ENCODE results near the gene BLOC1S4.
A peak's percentile ranks its signal among the peaks of the same experiment; 100 is the strongest.
"Not testable (repeated sequence)": the region's sequence is repeated elsewhere in the genome, so short reads cannot be mapped to it uniquely, and the experiment has no call there.

The BLOC1S4 gene

DNA sequence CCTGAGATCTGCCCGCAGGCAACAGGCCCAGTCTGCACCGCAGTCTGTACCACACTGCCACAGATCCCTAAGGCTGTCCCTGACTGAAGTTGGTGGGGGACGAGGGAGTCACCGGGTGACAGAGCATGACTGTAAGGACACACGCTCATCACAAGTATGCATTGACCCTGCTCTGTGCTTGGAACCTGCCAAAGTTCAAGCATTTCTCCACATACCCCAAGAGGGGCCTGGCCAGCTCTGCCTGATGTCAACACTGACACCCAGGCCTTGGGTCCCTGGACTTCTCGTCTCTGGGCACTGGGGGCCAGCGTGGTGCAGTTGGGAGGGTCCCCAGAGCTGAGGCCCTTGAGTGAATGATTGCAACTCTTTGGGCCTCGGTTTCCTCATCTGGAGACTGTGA is 7.9 kb downstream of the BLOC1S4 start:
- Histone ChIP-seq H3K4me1 (ENCODE audit: control insufficient read depth, insufficient read depth, low read length) (peaks cover 3% of the 10 kb centered on the region), H3K4me3 (ENCODE audit: low read length) (no peak overlapping the region), H3K9ac (ENCODE audit: low read length) (no peak overlapping the region), H3K9me3 (ENCODE audit: control insufficient read depth, low read length) (no peaks in the 10 kb centered on the region), H3K27me3 (ENCODE audit: control insufficient read depth, insufficient read depth, low read length) (no peaks in the 10 kb centered on the region), H3K36me3 (ENCODE audit: control insufficient read depth, insufficient read depth, low read length) (no peaks in the 10 kb centered on the region)

- H3K27me3 ChIP-seq (ENCODE audit: control insufficient read depth, insufficient read depth, low read length): no peaks in the 10 kb centered on the region
- peaks cover 3% of the 10 kb centered on the region for H3K4me1 ChIP-seq (ENCODE audit: control insufficient read depth, insufficient read depth, low read length)
- no peaks in the 10 kb centered on the region for H3K36me3 ChIP-seq (ENCODE audit: control insufficient read depth, insufficient read depth, low read length)
- H3K4me3 ChIP-seq (ENCODE audit: low read length): no peak overlapping the region
- no peak overlapping the region for H3K9ac ChIP-seq (ENCODE audit: low read length)
- H3K9me3 ChIP-seq (ENCODE audit: control insufficient read depth, low read length): no peaks in the 10 kb centered on the region
Measured at GRCh38 chr4:6724421-6725111, 8.6 kb downstream of the BLOC1S4 start.

GRCh38 chr4:6725427-6725961 is 9.5 kb downstream of the BLOC1S4 start:
- H3K36me3 ChIP-seq (ENCODE audit: control insufficient read depth, insufficient read depth, low read length); H3K27me3 ChIP-seq (ENCODE audit: control insufficient read depth, insufficient read depth, low read length); H3K9me3 ChIP-seq (ENCODE audit: control insufficient read depth, low read length); H3K4me1 ChIP-seq (ENCODE audit: control insufficient read depth, insufficient read depth, low read length); H3K9ac ChIP-seq (ENCODE audit: low read length); H3K4me3 ChIP-seq (ENCODE audit: low read length): not testable (repeated sequence)

GRCh38 chr4:6727081-6727942 is 11.3 kb downstream of the BLOC1S4 start:
- Histone ChIP-seq H3K27me3 (ENCODE audit: control insufficient read depth, insufficient read depth, low read length) (no peaks in the 10 kb centered on the region), H3K9me3 (ENCODE audit: control insufficient read depth, low read length) (no peaks in the 10 kb centered on the region), H3K4me3 (ENCODE audit: low read length) (no peak overlapping the region), H3K4me1 (ENCODE audit: control insufficient read depth, insufficient read depth, low read length) (peaks cover 3% of the 10 kb centered on the region), H3K36me3 (ENCODE audit: control insufficient read depth, insufficient read depth, low read length) (no peaks in the 10 kb centered on the region), H3K9ac (ENCODE audit: low read length) (no peak overlapping the region)

GRCh38 chr4:6727943-6728250 is 11.9 kb downstream of the BLOC1S4 start:
- Histone ChIP-seq H3K27me3 (ENCODE audit: control insufficient read depth, insufficient read depth, low read length) (no peaks in the 10 kb centered on the region), H3K36me3 (ENCODE audit: control insufficient read depth, insufficient read depth, low read length) (no peaks in the 10 kb centered on the region), H3K9me3 (ENCODE audit: control insufficient read depth, low read length) (no peaks in the 10 kb centered on the region), H3K9ac (ENCODE audit: low read length) (no peak overlapping the region), H3K4me3 (ENCODE audit: low read length) (no peak overlapping the region), H3K4me1 (ENCODE audit: control insufficient read depth, insufficient read depth, low read length) (peaks cover 9% of the 10 kb centered on the region)

DNA sequence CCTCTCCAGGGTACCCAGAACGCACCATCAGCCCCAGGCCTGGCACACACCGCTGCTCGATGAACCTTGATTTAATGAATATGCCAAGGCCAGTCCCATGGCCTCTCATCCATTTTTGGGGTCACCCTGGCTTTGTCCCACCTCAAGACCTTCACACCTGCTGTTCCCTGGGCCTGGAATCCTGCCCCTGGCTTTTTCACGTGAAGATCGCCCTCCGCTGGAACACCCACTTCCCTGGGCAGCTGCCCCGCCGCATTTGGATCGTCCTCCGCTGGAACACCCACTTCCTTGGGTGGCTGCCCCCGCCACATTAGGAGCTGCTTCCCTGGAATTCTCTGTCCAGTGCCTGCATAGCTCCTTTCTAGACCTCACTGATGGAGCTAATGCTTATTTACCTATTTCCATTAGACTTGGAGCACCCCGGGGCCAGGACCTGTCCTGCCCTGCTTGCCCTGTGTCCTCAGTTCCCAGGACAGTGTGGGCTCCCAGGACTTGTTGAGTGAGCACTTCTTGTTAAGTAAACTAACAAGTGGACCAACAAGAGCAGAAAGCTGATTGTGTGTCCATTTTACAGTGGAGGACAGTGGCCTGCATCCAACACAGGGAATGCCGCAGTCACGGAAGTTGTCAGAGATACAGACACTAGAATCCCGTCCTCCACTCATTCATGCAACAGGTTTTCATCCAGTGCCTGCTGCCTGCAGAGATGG is 12.5 kb downstream of the BLOC1S4 start:
- Histone ChIP-seq H3K4me1 (ENCODE audit: control insufficient read depth, insufficient read depth, low read length) (peaks cover 15% of the 10 kb centered on the region), H3K27me3 (ENCODE audit: control insufficient read depth, insufficient read depth, low read length) (no peaks in the 10 kb centered on the region), H3K4me3 (ENCODE audit: low read length) (no peak overlapping the region), H3K36me3 (ENCODE audit: control insufficient read depth, insufficient read depth, low read length) (no peaks in the 10 kb centered on the region), H3K9ac (ENCODE audit: low read length) (no peak overlapping the region), H3K9me3 (ENCODE audit: control insufficient read depth, low read length) (no peaks in the 10 kb centered on the region)

DNA sequence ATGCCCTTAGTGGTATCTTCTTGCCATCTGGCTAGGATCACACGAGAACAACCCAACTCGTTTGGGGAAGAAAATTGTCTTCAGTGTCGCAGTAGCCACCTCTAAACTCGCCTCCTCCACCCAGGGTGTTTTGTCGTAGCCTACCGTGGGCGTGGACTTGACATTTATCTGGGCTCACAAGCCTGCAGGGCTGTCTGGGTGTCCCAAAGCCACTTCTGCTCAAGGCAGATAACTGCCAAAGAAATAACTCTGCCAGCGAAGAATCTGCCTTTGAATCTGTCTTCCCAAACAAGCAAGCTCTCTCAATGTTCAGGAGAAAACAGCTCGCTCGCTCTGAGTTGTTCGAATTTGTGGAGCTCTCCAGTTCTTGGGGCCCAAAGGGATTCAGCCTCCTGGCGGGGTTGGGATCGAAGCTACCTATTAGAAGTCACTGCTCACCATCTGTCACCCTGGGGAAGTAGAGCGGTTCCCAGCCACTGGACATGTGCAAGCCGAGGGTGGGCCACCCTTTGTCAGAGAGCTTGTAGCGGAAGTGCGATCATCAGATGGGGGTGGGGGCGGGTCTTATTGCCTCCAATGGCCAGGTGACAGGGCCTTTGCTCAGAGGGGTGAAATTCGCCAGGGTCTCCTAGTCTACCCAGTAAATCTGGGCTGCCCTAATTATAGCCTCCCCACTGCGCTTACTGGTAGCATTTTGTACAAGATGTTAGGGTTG is 14.8 kb downstream of the BLOC1S4 start:
- Histone ChIP-seq H3K9me3 (ENCODE audit: control insufficient read depth, low read length) (no peaks in the 10 kb centered on the region), H3K9ac (ENCODE audit: low read length) (no peak overlapping the region), H3K27me3 (ENCODE audit: control insufficient read depth, insufficient read depth, low read length) (no peaks in the 10 kb centered on the region), H3K36me3 (ENCODE audit: control insufficient read depth, insufficient read depth, low read length) (no peaks in the 10 kb centered on the region), H3K4me1 (ENCODE audit: control insufficient read depth, insufficient read depth, low read length) (peaks cover 23% of the 10 kb centered on the region), H3K4me3 (ENCODE audit: low read length) (no peak overlapping the region)

DNA sequence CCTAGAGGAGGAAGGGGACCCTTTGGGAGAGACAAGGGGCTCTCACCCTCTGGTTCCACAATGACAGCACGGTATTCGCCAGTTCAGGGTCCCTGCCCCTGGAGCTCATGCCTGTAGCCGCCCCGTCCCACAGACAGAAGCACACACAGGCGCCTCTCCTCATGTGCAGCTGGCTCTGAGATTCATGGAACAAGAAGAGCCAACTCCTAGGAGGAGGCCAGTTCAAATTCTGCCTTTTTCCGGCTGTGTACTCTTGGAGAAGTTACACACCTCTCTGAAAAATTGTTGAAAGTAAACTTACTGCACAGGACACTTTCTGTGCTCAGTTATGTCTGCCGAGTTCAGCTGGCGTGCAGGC is 15.3 kb downstream of the BLOC1S4 start:
- Histone ChIP-seq H3K4me1 (ENCODE audit: control insufficient read depth, insufficient read depth, low read length) (peaks cover 23% of the 10 kb centered on the region), H3K4me3 (ENCODE audit: low read length) (no peak overlapping the region), H3K27me3 (ENCODE audit: control insufficient read depth, insufficient read depth, low read length) (no peaks in the 10 kb centered on the region), H3K36me3 (ENCODE audit: control insufficient read depth, insufficient read depth, low read length) (no peaks in the 10 kb centered on the region), H3K9me3 (ENCODE audit: control insufficient read depth, low read length) (no peaks in the 10 kb centered on the region), H3K9ac (ENCODE audit: low read length) (no peak overlapping the region)

DNA sequence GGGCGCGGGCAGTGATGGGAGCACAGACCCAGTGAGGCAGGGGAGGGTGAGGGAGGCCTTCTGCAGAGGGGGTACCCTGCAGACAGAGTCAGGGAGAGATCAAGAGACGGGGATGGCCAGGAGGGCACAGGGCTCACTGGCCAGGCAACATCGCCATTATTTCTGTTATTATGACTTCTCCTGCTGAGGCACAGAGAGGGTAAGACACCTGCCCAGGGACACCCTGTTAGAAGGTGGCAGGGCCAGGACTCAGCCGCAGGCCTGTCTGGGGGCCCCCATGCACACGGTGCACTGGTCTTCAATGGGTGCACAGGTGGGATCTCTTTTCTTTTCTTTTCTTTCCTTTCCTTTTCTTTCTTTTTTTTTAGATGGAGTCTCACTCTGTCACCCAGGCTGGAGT is 15.8 kb downstream of the BLOC1S4 start:
- no peak overlapping the region for H3K4me3 ChIP-seq (ENCODE audit: low read length)
- H3K27me3 ChIP-seq (ENCODE audit: control insufficient read depth, insufficient read depth, low read length): no peaks in the 10 kb centered on the region
- no peaks in the 10 kb centered on the region for H3K36me3 ChIP-seq (ENCODE audit: control insufficient read depth, insufficient read depth, low read length)
- peaks cover 23% of the 10 kb centered on the region for H3K4me1 ChIP-seq (ENCODE audit: control insufficient read depth, insufficient read depth, low read length)
- no peaks in the 10 kb centered on the region for H3K9me3 ChIP-seq (ENCODE audit: control insufficient read depth, low read length)
- H3K9ac ChIP-seq (ENCODE audit: low read length): no peak overlapping the region

DNA sequence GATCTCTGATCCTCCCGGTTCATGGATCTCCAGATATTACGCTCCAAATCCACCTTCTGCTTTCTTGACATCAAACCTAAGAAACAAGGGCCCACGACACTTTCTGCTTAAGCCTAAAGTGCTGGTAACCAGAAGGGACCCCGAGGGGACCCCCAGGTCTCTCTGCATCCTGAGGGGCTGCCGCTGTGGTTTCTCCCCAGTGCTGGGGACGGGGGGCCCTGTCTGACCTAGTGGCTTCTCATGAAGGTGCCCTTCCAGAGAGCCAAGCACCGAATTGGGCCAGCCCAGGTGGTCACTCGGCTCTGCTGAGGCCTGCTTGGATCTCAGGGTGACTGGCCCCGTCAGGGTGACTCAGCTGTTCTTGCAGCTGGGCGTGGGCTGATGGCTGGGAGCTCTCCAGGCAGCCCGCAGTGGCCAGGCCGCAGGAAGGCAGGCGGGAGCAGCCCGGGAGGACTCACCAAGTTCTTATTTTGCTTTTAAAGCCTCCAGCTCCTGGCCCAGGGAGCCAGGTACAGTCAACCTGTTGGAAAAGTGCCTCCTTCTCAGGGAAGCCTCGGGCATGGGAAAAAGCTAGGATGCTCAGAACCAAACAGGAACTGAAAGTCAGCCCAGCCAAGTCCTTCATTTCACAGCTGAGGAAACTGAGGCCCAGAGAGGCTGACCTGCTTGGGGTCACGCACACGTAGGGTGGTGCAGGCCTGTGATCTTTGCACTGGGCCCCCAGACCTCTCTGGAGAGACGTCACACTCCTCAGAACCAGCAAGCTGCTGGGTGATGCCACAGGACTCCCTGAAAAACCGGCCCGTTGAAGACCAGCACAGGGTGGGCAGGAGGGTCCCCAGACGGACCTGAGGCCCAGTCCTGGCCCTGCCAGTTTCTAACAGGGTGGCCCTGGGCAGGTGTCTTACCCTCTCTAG is 16.7 kb downstream of the BLOC1S4 start:
- peaks cover 23% of the 10 kb centered on the region for H3K4me1 ChIP-seq (ENCODE audit: control insufficient read depth, insufficient read depth, low read length)
- no peaks in the 10 kb centered on the region for H3K9me3 ChIP-seq (ENCODE audit: control insufficient read depth, low read length)
- no peaks in the 10 kb centered on the region for H3K27me3 ChIP-seq (ENCODE audit: control insufficient read depth, insufficient read depth, low read length)
- H3K4me3 ChIP-seq (ENCODE audit: low read length): no peak overlapping the region
- H3K36me3 ChIP-seq (ENCODE audit: control insufficient read depth, insufficient read depth, low read length): no peaks in the 10 kb centered on the region
- H3K9ac ChIP-seq (ENCODE audit: low read length): peak overlapping the region; percentile 57
